GM18861 (cell line): Measurements from ENCODE around the gene GRAP2.

Source experiments
- ATAC-seq: cut with Tn5 transposase; IDR thresholded peaks from one replicate; pipeline ENCODE4 v1.9.1; 2021; ENCODE audit not compliant: unreplicated experiment

The GRAP2 gene

DNA sequence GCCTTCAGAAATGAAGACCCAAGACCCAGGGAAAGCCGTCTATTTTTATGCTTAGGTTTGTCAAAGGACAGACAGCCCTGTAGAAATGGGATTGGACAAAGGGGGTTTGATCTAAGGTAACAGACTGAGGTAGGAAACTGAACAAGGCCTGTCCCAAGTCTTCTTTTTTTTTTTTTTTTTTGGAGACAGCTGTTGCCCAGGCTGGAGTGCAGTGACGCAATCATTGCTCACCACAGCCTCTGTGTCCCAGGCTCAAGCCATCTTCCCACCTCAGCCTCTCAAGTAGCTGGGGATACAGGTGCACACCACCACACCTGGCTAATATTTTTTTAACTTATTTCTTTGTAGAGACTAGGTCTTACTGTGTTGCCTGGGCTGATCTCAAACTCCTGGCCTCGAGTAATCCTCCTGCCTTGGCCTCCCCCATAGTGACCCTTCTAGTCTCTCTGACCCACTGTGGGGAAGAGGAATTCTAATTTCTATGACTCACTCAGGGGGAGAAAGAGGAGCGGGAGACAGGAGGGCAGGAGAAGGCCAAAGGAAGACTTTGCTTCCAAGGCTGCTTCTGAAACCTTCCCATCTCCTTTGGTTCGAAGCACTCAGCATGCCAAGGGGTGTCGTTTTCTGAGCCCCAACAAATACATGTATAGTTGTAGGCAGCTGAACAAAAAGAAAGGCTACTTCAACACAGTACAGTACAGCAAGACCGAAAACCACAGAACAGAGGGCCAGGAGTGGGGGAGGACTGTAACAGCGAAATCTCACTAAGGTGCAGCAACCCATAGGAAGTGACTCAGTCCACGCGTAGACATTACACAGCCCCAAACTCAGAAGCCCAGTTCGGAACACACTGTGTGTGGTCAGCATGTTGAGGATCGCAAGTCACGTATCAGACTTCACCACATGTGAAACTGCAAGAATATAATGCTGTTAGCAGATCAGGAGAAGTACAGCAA lies 60.2 kb downstream of the GRAP2 start:
- peak; percentile 83 for ATAC-seq

DNA sequence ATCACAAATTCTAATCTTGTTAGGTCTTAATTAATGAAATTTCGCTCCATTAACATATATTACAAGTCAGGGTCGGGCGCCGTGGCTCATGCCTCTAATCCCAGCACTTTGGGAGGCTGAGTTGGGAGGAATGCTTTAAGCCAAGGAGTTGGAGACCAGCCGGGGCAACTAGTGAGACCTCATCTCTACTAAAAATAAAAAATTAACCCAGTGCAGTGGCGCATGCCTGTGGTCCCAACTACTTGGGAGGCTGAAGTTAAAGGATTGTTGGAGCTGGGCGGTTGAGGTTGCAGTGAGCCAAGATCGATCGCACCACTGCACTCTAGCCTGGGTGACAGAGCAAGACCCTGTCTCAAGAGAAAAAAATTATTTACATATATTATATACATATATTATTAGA lies 61.2 kb downstream of the GRAP2 start:
- ATAC-seq = no peak

DNA sequence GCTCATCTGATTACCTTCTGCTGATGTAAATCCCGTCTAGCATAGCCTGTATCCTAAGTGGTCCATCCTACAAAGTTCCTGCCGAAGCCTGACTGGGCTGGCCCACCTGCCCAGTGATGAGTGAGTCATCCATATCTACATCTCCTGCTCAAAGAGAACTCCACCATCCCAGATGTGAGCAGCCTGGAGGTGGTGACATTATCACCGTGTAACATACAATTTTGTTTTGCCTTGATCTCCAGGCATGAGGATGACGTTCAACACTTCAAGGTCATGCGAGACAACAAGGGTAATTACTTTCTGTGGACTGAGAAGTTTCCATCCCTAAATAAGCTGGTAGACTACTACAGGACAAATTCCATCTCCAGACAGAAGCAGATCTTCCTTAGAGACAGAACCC lies 64.9 kb downstream of the GRAP2 start:
- ATAC-seq = no peak

DNA sequence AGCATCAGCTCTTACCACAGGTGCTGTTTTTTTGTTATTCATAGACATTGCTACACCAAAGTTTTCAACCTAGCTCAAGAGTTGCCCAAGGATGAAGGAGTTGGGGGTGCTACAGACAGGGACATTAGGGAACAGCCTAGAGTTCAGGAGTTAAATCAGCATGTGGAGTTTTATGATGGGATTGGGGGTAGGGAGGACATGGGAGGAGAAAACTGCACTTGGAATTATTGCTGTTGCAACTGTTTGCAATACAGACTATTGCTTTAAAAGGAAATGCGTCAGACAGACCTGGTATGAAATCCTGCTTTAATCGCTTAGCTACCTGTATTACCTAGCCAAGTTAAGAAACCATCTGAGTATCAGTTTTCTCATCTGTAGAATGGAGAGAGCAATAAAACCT lies 65.6 kb downstream of the GRAP2 start:
- ATAC-seq = no peak

DNA sequence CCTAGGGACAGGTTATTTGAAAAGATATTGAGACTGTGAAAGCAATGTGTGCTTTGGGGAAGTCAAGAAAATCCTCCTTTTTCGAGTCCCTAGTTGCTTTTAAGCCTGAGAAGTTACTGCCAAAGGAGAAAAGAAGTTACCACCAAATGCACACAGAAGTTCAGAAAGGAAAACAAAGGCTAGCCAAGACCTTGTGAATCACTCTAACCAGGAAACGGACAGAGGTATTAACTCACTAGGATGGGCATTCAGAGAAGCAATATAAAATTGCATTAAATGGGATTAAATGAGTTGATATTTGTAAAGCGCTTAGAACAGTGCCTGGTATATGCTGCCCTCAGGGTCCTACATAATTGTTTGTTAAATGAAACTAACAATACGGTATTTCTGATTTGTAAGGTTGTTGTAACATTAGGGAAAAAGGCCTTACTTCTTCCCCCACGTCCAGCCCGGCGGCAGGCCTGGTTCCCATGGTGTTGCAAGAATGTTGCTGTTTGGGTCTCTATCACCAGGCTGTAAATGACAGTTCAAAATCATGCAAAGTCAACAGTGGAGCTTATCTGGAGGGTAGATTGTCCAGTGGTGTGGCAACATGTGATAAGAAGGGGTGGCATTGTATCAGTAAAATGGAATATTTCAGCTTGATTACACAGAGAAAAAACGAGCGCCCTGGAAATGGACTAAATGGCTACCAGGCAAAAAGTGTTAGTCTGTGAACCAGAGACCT lies 66.4 kb downstream of the GRAP2 start:
- ATAC-seq = no peak

DNA sequence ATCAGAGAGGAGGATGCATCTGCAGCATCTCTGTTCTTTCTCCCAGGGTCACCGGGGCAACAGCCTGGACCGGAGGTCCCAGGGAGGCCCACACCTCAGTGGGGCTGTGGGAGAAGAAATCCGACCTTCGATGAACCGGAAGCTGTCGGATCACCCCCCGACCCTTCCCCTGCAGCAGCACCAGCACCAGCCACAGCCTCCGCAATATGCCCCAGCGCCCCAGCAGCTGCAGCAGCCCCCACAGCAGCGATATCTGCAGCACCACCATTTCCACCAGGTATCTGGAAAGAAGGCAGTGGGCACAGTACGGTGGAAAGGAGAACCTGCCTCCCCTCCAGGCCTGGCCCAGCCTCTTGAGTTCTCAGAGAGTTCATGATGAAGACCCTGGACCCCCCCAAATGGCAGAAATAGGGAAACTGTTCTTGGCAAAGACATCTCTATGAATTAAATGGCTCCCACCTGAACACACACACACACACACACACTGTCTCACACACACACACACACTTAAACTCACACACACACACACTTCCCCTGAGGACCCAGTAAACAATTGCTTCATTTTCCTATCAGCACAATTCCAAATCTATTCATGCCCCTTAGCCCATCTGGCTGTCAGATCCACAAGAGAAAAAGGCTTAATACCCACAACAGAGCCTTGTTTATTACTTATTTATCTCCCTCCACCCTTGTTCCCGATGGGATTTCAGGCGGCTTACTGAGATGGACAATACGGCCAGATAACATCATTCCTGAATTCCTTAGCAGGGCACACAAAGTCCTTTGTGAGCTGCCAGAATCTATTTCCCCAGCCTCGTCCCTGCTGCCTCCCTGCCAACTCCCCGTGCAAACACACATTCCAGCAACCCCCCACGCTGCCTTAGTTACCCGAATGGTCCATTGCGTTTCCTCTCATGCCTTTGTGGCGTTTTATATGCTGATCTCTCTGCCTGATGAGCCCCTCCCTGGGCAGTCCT lies 67.4 kb downstream of the GRAP2 start:
- ATAC-seq = no peak

DNA sequence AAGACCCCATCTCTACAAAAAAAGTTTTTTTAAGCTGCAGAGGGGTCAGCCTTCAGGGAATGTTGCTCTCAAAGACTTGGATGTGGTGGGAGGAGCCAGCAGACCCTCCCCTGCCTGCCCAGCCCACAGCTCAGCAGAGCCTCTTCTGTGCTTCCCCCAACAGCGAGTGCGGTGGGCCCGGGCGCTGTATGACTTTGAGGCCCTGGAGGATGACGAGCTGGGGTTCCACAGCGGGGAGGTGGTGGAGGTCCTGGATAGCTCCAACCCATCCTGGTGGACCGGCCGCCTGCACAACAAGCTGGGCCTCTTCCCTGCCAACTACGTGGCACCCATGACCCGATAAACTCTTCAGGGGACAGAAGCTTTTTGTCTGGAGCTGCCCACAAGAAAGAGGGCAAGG lies 69.9 kb downstream of the GRAP2 start:
- ATAC-seq = no peak

DNA sequence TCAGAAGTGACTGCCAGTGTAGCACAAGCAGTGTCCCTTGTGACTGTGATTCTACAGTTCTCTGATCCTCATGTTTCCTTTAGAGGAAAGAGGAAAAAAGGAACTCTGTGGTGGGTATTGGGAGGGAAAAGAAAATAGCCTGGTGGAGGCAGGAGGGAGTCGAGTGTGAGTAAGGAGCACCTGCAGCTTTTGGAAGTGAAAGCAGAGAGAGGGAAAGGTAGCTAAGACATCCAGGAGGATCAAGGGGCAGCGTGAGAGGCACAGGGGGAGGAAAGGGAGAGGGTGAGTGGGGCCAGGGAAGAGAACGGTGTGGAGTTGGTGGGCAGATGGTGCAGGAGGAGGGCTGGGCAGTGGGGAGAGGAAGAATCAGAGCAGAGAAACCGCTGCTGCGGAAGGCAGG lies 71.8 kb downstream of the GRAP2 start:
- ATAC-seq = no peak

DNA sequence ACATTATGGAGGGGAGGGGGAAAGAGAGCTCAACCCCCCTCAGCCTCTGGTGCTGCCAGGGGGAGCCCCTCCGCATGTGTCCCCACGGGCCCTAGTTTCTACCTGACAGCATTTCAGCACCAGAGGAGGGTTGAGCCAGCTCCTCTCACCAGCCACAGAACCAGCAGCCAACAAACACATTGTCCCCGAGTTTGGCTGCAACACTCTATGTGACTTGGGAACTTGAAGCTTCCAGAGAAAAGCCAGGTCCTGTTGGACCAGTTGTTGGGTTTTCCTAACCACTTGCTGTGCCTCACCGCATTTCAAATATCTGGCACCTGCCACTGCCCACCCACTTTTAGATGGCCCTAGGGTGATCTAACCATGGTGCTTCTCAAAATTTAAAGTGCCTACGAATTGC lies 72.8 kb downstream of the GRAP2 start:
- no peak for ATAC-seq

DNA sequence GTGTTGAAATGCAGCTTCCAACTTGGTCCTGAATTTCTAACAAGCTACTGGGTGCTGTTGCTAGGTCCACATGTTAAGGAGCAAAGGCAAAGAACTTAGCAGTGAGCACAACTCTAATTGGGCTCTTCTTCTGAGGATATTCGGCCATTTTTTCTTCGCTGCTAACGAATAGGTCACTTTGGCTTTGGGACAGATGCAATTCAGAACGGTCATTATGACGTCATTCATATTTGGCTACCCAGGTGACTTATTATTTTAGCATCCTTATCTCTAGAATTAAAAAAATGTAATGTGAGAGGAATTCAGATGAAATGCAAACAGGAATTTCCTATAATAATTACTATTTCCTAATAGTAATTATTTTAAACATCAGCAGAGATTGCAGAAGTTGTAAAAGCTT lies 73.2 kb downstream of the GRAP2 start:
- no peak for ATAC-seq

DNA sequence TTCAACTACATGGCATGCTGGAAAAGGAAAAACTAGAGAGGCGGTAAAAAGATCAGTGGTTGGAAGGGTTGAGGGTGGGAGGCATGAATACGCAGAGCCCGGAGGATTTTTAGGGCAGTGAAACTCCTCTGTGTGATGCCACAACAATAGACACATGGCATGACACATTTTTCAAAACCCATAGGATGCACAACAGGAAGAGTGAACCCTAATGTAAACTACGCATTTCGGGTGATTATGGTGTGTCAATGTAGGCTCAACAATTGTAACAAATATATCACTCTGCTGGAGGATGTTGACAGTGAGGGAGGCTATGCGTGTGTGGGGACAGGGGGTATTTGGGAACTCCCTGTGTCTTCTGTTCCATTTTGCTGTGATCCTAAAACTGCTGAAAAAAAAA lies 78.2 kb downstream of the GRAP2 start:
- ATAC-seq = no peak

DNA sequence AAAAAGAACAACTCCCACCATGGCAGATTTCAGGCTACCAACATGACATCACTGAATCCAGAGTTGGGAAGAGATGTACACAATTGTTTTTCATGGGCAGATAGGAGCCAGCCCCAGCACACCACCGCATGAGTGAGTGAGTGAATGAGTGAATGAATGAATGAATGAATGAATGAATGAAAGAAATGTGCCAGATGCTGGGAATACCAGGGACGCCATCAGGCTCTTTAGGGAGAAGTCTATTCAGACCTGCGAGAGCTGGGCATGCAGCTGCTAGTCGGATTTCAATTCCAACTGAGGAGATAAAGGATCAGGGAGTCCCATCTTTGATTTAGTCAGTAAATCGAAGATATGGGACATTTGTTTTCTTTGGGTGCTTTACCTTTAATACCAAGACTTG lies 78.6 kb downstream of the GRAP2 start:
- ATAC-seq = no peak

DNA sequence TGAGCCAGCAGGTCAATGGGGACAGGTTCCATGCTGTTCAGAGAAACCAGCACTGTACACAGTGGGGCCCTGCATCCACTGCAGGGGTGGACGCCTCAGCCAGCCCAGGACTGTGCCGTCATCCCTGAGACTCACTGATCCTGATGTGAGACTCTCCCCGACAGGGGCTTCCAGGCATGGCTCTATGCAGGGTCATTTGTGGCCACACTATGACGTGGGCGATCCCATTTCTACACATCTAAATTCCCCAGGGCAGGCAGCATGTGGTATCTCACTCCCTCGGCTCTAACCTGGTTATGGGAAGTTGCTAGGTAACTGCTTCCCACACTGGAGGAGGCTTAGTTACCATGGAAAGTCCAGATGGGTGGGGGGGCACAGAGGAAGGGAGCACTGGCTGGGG lies 79.7 kb downstream of the GRAP2 start:
- ATAC-seq = no peak

DNA sequence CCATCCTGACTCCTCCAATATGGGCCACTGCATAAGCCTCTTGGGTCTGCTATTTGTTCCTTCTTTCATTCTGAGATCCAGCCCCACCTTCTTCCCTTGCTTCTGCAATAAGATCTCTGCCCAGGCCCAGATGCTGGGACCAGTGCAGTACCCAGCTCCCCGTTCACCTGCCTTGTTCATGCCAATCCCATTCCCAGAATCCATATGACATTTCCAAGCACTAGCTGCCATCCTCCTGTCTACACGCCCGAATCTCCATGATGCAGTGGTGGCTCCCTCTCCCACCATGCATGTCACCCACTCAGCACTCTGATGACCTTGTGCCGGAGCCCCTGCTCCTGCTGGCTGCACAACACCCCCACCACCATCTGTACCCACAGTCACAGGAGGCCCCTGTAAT lies 82.5 kb downstream of the GRAP2 start:
- no peak for ATAC-seq

DNA sequence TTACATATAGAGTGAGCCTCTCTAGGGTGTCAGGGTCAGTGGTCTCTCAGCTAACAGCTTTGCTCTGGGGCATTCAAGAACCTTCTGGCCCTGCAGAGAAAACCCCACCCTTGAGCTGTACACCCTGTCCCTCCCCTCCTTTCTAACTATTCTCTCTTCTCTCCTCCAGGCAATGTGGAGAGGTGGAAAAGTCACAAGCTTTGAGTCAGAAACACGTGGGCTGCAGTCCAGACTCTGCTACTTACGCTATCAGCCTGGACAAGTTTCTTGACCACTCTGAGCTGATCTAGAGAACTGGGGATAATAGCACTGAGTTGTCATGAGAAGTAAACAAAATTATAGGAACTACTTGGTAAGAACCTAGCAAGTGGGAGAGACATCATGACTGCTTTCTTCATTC lies 83.1 kb downstream of the GRAP2 start:
- no peak for ATAC-seq

DNA sequence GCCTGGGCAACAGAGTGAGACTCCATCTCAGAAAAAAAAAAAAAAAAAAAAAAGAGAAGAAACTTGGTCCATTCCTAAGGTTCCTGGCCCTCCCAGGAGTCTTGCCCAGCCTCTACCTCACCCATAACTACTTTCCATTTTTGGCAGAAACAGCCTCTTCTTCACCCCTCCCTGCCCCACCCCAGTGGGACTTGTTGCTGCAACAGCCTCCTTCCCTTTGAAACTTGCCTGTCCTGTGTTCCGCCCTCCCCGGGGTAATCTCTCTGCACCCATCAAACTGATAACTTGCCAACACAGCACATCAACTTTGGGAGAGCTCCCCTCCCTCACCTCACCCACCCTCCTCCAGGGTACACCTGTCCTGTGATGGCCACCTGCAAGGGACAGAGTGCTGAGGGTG lies 83.9 kb downstream of the GRAP2 start:
- ATAC-seq = no peak

DNA sequence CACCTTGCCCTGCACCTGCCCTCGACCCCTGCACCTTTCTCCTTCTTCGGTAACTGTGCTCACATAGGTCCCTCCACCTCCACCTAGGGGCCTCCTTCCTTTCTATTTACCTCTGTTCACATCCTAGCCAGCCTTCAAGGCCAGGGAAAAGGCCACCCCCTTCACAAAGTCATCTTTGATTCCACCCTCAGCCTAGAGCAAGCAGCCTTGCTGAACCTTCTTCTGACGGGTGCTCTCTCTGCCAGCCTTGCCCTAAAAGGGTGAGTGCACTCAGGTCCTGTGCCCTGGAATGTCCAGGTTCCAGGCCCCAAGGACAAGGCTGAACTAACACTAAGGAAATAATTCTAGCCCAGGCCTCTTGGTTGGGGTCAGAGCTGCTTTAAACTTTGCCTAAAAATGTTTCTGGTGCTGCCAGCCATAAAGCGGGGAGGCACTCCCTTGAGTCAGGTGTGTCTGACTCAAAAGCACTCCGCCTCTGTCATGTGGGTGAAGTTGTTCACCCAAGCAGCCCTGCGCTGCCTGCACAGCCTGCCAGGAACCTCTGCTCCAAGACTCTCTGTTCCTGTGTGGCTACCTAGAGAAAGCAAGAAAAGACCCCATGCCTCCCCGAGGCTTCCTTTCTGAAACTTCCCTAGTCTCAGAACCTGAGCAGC lies 84.6 kb downstream of the GRAP2 start:
- no peak for ATAC-seq

DNA sequence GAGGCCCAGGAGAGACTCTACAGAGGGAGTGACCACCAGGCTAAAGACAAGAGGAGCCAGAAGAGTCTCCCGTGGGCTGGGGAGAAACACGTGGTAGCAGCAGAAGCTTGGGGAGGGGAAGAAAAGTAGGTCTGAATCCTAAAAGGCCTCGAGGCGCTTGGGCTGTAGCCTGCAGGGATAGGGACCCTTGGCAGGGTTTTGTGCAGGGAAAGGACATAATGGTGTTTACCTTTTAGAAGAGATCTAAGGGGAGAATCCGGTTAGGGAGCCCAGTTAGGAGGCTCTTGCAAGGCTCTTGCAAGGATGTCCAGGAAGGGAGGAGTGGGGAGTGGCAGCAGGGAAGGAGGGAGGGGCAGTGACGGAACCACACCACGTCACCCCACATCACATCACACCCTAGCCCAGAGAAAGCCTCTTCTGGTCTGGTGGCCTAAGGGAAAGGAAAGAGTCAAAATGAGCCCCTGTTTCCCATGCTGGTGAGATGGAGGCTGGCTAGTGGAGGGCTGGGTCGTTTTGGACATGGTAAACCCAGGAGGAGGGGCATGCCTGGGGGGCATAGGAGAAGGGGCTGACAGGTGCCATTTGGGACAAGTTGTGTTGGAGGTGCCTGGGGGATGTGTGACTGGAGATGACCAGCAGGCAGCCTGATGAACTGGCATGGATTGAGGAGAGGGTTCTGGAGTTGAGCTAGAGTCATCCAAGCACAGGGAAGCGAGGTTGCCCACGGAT lies 87.7 kb downstream of the GRAP2 start:
- ATAC-seq = no peak

DNA sequence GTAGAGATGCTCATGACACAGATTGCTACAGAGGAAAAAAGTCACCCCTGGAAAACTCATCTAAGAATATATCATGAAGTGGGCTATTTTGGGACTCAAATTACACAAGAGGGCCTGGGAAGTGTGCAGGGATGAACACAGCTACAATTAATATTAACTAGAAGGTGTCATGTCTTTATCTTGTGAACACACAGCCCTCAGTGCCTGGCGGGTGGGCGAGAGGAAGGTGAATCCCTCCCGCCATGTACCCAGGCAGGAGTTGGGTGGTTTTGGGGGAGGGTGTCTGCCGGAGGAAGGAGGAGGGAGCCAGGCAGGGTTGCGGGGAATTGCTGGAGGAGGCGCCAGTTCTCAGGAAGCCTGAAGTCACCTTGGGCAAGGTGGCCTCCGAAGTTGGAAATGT lies 88.7 kb downstream of the GRAP2 start:
- no peak for ATAC-seq

DNA sequence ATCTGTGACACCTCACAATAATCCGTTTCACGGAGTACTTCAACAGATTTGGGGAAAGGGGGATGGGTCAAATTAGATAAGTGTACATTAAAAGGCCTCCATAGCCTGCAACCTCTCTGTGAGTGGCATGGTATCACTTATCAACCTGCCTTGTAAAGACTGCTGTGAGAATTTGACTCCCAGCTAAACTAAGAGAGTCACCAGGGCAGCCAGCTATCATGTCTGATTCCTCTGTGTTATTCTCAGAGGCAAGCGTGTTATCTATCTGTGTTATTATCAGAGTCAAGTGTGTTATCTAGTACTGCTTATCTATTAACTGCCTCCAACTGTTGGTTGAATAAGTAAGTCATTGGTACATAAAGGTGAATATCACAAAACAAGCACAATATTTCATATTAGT lies 89.8 kb downstream of the GRAP2 start:
- ATAC-seq = no peak
